ENCODE results near the gene PHACTR1. TPM values are rescaled to one million over a fixed set of nuclear protein-coding genes. Genes with fewer than 3 reads are reported as not detected.

PHACTR1 gene
- total RNA-seq, 1 experiment from 2014 or later: 2.6 TPM

GRCh38 chr6:13098793-13099570, 382.4 kb downstream of the PHACTR1 start:
- no peak for TF ChIP-seq CTCF (conservative IDR thresholded peaks at IDR 0.05; ENCODE audit: low read depth, low read length)
- TF ChIP-seq EZH2 (IDR thresholded peaks at IDR 0.05; ENCODE audit: borderline replicate concordance, low read depth, low read length, poor library complexity, severe bottlenecking): no peak
- POLR2A ChIA-PET (ENCODE audit: low non-redundant PET): no interaction called here
- no TSS peak for BruUV-seq (replicated peaks)
- no peak overlapping the region for H3K27ac ChIP-seq (ENCODE audit: low read depth, low read length, poor library complexity, severe bottlenecking)
- CTCF ChIA-PET: interaction anchor here (0.6 kb wide), 1 partner anchor 1087 kb away, joined by 6 read pairs; the partner anchor contains the start of gene HIVEP1
- H3K27me3 ChIP-seq (replicated peaks; ENCODE audit: insufficient read depth, low read depth, low read length, poor library complexity): peaks cover 7% of the 10 kb centered on the region
- H3K4me3 ChIP-seq (ENCODE audit: low read depth, low read length, poor library complexity, severe bottlenecking): no peak overlapping the region
- intact Hi-C loops (cut with micrococcal nuclease; ENCODE audit: unreplicated experiment): no loop called here
- no peaks in the 10 kb centered on the region for H3K9me3 ChIP-seq (ENCODE audit: low read depth, low read length, poor library complexity, severe bottlenecking)
- H3K36me3 ChIP-seq (ENCODE audit: insufficient read depth, low read length, poor library complexity, severe bottlenecking): no peaks in the 10 kb centered on the region
- DNase-seq (ENCODE audit: low spot score): no peak
- H3K4me1 ChIP-seq (ENCODE audit: insufficient read depth, low read length, poor library complexity, severe bottlenecking): no peaks in the 10 kb centered on the region

- H3K9me3 ChIP-seq (ENCODE audit: low read depth, low read length, poor library complexity, severe bottlenecking): no peaks in the 10 kb centered on the region
- TF ChIP-seq CTCF (conservative IDR thresholded peaks at IDR 0.05; ENCODE audit: low read depth, low read length) (peak; percentile 48), EZH2 (IDR thresholded peaks at IDR 0.05; ENCODE audit: borderline replicate concordance, low read depth, low read length, poor library complexity, severe bottlenecking) (no peak)
- H3K4me3 ChIP-seq (ENCODE audit: low read depth, low read length, poor library complexity, severe bottlenecking): no peak overlapping the region
- intact Hi-C loops (cut with micrococcal nuclease; ENCODE audit: unreplicated experiment): no loop called here
- CTCF ChIA-PET: no interaction called here
- BruUV-seq (replicated peaks): no TSS peak
- DNase-seq (ENCODE audit: low spot score): no peak
- H3K4me1 ChIP-seq (ENCODE audit: insufficient read depth, low read length, poor library complexity, severe bottlenecking): no peaks in the 10 kb centered on the region
- peaks cover 7% of the 10 kb centered on the region for H3K27me3 ChIP-seq (replicated peaks; ENCODE audit: insufficient read depth, low read depth, low read length, poor library complexity)
- H3K27ac ChIP-seq (ENCODE audit: low read depth, low read length, poor library complexity, severe bottlenecking): no peak overlapping the region
- POLR2A ChIA-PET (ENCODE audit: low non-redundant PET): no interaction called here
- no peaks in the 10 kb centered on the region for H3K36me3 ChIP-seq (ENCODE audit: insufficient read depth, low read length, poor library complexity, severe bottlenecking)
Measured at GRCh38 chr6:13099771-13100170, 383.2 kb downstream of the PHACTR1 start.

GRCh38 chr6:13101409-13101808, 384.8 kb downstream of the PHACTR1 start:
- ChIA-PET CTCF (no interaction called here), POLR2A (ENCODE audit: low non-redundant PET) (no interaction called here)
- Histone ChIP-seq H3K9me3 (ENCODE audit: low read depth, low read length, poor library complexity, severe bottlenecking) (no peaks in the 10 kb centered on the region), H3K27ac (ENCODE audit: low read depth, low read length, poor library complexity, severe bottlenecking) (no peak overlapping the region), H3K36me3 (ENCODE audit: insufficient read depth, low read length, poor library complexity, severe bottlenecking) (no peaks in the 10 kb centered on the region), H3K4me3 (ENCODE audit: low read depth, low read length, poor library complexity, severe bottlenecking) (no peak overlapping the region), H3K4me1 (ENCODE audit: insufficient read depth, low read length, poor library complexity, severe bottlenecking) (no peaks in the 10 kb centered on the region), H3K27me3 (replicated peaks; ENCODE audit: insufficient read depth, low read depth, low read length, poor library complexity) (peaks cover 7% of the 10 kb centered on the region)
- intact Hi-C loops (cut with micrococcal nuclease; ENCODE audit: unreplicated experiment): no loop called here
- DNase-seq (ENCODE audit: low spot score): no peak
- TF ChIP-seq EZH2 (IDR thresholded peaks at IDR 0.05; ENCODE audit: borderline replicate concordance, low read depth, low read length, poor library complexity, severe bottlenecking): no peak
- TF ChIP-seq CTCF (conservative IDR thresholded peaks at IDR 0.05; ENCODE audit: low read depth, low read length): no peak
- BruUV-seq (replicated peaks): no TSS peak
